Stimulated activated CD8-positive, alpha-beta memory T cell treated with anti-CD3 and anti-CD28 coated beads, Interleukin-15, amount 100 ng/mL, for 48 hours (primary cell): Measurements from ENCODE around the gene COMT.
"Not testable (repeated sequence)": the region's sequence is repeated elsewhere in the genome, so short reads cannot be mapped to it uniquely, and the experiment has no call there.

Experiments used
- DNase-seq, 2 donors: peaks; one replicate each; pipeline ENCODE4 v3.0.0-alpha.2; 2020; ENCODE audit warnings: low read depth in 2 of 2

COMT gene

DNA sequence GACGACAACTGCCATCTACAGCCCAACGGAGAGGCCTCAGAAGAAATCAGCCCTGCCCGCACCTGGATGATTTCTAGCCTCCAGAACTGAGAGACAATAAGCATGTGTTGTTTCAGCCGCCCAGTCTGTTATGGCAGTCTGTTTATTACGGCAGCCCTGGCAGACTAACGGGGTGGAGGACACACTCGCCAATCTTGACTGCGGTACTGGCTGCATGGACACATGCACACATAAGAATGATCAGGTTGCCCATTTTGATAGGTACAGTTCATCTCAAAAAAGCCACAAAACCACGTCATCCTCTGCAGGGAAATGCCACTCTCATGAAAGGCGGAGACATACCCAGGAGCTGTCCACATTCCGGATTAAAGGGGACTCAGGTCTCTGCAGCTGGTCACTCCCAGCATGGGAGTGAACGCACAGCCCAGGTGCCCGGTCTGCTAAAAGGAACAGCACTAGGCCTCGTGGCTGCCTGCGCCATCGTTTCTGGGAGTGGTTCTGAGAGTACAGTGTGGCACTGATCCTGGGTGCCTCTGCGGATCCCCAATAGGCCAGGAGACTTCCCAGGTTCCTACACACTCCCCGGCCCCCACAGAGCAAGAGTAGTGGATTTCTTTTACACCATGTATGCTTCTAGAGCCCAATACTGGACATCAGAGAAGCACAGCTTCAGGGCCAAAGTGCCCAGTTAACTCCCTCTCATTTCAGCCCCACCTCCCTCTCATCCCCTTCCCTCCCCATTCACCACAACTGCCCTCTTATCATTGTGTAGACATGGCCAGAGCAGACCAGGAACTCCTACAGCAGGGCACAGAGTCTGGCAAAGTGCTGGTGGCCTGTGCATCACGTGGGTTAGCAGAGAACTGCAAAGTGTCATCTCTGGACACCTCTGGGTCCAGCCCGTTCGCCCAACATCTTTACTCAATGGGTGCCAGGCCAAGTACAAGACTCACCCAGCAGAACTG is 11.7 kb upstream of the COMT start:
- DNase-seq = no peak

DNA sequence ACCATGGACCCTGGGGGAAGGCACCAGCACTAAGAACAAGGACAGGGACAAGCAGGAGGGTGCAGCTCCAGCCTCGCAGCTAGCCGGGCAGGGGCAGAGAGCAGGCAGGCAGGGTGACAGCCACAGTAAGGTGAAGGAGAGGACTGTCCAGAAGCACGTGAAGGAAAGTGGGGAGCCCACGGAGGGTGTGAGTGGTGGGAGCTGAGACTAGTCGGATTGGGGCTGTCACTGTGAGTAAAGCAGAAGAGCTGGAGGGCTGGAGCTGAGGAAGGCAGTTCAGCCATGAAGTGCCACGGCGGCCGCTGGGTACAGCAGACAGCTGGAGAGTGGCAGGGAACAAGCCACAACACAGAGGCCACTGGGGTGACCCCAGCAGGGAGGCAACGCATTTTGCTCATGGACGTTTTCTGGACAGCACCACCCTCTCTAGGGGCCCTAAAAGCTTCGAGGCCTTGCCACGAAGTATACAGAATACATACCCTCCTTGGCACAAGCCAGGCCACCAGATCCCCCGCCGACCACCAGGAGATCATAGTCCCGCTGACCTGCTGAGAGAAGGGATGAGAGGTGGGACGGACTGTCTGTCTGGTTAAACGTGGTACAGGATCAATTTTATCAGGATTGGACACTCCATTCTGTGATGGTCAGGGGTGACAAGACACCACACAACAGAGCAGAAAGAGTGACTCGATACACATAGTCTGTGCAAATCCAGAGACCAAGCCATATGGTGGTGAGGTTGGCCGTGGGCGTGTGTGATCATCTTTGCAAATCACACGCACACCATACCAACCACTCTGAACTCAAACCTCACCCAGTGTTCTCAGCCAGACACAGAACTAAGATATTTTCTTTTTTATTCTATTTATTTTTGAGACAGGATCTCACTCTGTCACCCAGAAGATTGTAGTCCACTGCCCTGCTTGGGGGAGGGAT is 10.8 kb upstream of the COMT start:
- DNase-seq = no peak

DNA sequence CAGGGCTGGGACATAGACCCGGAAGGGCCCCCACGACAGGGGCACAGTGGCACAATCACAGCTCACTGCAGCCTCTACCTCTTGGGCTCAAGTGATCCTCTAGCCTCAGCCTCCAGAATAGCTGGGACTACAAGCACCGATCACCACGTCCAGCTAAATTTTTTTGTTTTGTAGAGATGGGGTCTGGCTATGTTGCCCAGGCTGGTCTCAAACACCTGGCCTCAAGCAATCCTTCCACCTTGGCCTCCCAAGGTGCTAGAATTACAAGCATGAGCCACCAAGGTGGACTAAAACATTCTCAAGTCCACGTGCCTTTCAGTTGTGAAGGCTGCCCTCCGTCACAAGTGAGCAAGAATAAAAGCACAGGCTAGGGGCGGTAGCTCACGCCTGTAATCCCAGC is 10.1 kb upstream of the COMT start:
- no peak for DNase-seq

DNA sequence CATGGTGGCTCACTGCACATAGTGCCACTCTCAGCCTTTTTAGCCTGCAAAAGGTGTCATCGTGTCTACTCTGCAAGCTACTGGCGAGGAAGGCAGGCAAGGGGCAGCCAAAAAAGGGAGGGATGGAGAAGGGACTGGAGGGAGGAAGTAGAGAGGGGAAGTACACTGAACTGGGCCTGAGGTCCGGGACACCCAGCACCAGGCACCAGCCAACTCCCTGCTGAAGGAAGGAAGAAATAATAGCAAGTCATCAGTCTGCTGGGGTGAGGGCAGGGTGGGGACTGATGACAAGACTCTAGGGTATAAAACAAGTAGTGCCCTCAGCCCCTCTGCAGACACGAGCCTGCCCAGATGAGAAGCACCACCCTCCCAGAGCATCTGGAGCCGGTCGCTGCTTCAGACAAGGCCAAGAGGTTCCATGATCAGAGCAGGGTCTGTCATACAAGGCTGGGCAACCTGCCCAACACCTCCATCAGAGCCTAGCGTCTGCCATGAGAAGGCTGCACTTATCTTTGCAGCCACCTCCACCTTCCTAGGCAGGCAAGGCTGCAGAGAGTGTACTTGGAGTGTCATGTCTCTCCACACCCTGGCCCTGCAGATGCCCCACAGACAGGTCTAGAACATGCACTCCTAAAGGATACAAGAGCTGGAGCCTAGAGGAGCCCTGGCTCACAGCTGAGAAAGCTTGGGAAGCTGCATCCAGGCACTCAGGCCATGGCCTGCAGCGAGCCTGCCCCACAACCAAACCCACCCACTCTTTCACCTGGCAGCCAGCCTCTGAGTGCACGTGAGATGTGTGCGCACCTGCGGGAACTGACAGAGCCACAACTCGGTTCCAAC is 9.0 kb upstream of the COMT start:
- DNase-seq = no peak

DNA sequence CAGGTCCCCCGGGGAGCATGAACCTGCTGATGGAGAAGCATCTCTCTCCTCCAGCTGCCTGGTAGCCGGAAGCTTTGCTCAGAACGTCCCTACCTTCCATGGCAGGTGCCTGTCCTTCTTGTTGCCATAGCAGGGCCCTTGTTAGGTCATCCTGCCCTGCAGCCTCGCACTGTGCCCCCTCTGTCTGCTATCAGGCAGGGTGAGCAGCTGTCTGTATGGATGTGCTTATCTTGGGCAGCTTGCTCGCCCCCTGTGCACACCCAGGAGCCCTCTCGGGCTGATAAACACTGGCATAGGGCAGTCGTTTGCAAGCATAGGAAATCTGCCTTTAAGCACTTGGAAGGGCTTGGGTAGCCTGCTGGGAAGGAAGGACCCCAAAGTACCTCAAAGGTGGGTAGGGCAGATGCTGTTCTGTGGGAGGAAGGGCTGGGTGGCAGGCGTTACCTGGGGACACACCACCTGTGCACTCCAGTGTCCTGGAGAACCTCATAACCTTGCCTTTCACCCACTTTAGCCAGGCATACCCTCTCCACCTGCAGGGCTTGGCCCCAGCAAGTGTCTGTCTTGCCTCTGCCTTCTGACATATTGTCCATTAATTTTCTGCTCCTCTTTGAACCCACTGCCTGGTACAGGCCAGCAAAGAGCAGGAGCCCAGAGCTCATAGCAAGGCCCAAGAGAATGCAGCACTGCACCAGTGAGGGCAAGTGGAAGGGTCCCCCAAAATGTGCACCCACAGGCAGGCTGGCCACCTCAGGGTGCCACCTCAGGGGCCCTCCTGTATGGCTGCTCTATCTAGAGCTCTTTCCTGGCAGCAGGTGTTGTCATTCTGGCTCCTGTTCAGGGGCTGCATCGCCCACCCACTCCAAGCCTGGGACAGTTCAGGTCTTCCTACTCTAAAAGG is 8.0 kb upstream of the COMT start:
- no peak for DNase-seq

DNA sequence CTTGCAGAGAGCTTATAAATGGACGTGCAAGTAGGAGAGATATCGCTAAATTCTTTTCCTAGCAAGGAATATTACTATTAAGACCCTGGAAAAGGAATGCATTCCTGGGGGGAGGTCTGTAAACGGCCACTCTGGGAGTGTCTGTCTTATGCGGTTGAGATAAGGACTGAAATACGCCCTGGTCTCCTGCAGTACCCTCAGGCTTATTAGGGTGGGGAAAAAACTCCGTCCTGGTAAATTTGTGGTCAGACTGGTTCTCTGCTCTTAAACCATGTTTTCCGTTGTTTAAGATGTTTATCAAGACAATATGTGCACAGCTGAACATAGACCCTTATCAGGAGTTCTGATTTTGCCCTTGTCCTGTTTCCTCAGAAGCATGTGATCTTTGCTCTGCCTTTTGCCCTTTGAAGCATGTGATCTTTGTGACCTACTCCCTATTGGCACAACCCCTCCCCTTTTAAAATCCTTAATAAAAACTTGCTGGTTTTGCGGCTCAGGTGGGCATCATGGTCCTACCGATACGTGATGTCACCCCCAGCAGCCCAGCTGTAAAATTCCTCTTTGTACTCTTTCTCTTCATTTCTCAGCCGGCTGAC is 6.4 kb upstream of the COMT start:
- not testable (repeated sequence) for DNase-seq

DNA sequence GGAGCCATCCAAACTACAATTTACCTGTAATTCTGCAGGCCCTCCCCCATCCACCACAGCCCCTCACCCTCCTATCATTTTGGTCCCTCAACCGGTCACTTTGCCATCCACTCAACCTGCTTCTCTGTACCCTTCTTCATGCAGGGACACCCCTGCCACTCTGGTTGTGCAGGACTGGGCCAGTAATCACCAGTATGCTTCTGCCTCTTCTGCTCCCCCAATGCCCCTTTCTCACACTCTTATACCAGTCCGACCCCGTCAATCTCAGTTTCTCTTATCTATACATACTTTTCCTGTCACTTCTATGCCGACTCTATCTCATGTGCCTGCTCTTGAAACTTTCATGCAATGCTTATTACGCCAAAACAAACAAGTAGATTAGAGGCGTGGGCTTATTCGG is 5.1 kb upstream of the COMT start:
- no peak for DNase-seq

DNA sequence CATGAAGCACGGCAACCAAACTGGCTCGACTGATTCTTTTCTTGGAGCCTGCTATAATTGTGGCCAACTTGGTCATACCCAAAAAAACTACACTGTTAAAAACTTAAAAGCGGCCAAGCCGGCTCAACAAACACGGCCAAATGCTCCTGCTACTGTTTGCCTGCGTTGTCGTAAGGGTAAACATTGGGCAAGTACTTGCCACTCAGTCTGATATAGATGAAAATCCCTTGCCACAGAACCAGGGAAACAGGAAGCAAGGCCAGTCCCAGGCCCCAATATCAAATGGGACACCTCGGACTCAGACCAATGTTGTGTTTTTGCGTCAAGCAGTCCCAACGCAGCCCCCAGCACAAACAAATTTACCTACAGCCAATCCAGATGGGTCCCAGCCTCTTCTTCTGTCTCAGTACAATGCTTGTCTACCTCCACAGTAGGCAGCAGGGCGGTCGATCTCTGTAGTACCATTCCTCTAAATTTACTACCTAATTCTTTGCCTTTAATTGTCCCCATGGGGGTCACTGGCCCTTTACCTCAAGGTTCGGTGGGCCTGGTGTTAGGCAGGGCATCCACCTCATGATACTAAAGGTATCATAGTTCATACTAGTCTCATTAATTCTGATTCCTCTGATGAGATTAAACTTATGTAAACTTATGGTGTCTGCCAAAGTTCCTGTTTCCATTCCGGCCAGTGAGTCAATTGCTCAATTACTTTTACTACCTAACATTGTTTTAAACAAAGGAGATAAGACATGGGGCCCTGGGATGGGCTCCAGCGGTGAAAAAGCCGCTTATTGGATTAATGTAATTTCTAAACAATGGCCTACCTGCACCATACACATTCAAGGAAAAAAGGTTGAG is 3.7 kb upstream of the COMT start:
- no peak for DNase-seq

DNA sequence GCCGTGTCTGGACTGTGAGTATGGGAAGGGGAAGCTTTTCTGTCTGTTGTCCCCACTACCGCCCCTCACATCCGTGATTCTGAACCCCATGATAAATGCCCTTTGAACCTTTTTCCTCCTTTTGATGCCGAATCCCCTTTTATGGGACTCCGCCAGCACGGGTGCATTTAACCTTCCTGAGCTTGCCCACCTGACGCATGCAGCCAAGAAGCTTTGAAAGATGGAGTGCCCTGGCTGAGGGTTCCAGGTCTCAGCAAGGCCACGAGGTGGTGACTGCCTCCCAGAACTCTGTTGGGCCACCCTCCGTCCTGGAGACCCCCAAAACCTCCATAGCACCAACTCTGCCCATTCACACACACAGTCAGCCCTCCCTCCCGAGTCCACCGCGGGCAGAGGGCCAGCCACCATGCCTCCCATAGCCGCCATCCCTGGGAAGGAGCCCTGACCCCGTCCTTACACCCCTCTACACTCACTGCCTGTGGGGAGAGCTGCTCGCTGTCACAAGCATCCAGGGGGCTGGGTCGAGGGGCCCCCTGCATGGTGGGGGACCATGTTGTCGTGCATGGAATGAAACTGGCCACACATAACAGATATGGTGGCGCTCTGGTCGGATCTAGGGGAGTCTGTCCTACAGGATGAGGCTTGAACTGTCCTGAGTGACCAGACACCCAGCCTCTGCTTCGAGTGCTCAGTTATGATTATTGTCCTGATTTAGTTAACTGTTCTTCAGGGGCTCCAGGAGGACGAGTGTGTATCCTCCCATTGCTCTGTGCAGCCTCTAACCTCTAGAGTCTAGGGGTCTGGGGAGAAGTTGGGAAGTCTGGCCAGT is 822 bp upstream of the COMT start:
- no peak for DNase-seq

DNA sequence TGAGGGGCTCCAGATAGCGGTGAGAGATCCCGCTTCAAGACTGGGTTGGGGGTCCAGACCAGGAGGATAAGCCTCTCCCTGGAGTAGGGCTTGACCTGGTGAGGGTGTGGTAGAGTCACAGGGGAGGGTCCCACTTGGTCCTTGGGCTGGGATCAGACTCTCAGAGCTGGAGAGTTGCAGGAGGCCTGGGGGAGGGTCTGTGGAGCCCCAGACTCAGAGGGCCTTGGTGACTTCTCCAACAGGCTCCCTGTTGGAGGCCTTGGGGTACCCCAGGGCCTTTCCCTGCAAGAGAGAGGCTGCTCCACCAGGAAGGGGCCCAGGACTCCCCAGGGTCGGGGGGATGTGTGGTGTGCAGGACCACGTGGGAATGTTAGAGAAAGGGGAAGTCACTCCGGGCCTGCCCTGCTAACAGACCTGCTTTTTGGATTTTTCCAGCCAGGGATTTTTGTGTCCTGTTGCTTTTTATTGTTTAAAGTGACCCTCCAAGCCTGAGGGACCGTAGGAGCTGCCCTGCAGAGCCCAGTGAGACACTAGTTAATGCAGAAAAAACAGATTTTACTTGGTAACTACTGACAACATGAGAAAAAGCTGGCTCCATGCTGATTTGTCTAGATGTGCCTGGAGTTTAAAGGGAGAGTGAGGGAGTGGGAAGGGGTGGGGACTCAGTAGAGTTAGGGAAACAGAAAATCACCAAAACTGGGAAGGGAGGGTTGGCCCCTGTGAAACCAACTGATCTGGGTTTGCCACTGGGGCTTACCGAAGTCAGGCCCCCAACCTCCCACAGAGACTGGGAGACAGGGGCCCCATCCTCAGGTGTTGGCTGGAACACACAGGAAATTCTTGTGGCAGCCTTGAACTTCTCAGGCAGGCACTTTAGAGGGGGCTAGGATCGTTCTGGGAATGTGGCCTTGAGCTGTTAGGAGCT is 847 bp downstream of the COMT start:
- no peak for DNase-seq

DNA sequence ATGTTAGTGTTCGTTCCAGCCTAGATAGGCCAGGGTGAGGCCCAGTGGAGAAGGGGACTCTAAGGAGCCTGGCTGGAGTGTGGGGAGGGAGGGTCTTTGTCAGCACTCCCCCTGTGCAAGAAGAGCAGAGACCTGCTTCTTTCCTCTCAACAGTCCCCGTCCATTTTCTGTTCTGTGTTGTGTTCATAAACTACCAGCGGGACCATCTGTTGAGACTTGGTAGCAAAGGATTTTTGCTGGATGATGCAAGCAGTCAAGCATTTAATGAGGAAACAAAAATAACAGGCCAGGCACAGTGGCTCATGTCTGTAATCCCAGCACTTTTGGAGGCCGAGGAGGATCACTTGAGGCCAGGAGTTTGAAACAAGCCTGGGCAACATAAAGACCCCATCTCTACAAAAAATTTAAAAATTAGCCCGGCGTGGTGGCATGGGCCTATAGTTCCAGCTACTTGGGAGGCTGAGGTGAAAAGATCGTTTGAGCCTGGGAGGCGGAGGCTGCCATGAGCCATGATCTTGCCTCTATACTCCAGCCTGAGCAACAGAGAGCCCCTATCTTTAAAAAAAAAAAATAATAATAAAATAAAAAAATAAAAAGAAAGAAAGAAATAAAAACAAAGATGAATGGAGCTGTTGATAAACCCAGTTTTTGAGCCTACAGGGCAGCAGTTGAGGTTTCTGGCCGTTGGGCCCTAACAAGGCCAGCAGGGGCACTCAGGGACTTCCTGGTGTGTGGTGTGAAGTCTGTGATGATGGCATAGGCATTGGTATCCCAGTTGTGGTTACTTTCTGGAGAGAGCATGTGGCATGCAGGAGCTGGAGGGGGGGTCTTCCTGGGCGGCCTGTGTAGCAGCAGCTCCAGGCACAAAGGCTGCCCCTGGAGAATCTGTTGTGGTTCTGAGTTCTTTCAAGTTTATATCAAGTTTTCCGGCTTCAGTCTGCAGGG is 1.8 kb downstream of the COMT start:
- DNase-seq = no peak

DNA sequence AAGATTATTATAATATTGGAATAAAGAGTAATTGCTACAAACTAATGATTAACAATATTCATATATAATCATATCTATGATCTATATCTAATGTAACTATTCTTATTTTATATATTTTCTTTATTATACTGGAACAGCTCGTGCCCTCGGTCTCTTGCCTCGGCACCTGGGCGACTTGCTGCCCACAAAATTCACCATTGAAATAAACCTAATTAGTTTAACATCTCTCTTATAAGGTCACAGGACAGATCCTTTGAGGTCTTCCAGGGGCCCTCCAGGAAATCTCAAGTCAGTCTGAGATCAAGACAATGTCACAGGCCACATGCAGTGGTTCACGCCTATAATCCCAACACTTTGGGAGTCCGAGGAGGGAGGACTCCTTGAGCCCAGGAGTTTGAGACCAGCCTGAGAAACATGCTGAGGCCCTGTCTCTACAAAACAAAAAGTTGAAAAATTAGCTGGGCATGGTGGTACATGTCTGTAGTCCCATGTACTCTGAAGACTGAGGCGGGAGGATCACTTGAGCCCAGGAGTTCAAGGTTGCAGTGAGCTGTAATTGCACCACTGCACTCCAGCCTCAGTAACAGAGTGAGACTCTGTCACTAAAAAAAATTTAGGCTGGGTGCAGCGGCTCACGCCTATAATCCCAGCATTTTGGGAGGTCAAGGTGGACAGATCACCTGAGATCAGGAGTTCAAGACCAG is 6.6 kb downstream of the COMT start:
- DNase-seq = no peak

DNA sequence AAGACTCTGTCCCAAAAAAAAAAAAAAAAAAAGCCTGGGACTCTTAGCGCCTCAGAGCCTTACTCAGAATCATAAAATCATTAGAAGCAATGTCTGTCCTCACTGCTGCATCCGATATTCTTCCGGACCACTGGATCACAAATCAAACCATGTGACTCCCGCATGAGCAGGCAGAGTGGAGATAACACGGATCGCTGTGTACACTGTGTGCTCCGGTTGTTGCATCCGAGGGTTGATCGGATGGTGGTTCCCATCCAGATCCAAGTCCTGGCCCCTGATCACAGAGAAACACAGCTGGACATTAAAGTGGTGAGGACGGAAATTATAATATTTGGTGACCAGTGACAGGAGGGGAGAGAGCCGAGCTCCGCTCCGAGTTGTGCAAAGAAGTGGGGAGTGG is 9.8 kb downstream of the COMT start:
- no peak for DNase-seq

DNA sequence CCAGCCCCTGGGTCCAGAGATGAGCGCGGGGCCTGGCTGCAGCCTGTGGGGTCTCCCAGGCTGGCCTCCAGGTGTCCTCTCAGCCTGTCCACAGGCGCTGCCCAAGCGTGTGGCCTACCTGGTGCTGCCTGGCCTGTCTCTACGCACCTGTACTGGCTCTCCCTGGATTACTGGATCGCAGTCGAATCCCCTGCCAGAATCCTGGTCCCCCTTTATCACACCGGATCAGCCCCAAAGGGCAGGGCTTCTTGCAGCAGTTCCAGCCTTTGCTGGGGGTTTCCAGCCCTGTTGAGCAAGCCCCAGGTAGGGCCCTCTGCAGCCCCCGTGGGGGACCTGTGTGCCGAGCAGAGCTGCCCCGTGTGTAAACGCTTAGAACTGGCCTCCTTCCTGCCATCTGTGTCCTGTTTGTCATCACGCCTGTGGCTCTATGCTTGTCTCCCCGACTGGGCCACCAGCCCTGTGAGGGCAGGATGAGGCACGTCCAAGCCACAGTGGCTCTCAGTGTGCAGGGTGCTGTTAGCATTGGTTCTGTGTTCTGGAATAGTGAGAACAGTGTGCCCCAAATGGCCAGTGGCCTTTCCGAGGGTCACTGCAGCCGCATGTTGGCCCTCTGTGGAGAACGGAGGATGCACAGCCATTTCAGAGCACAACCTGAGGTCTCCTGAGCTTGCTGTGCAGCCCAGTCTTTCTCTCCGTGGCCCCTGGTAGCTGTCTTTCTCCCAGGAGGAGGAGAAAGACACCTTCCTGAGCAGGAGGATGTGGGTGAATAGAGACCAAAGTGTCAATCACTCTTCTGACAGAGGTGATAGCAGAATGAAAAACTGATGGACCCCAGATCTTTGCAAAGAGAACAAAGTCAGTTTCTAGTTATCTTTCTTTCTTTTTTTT is 13.9 kb downstream of the COMT start:
- no peak for DNase-seq

DNA sequence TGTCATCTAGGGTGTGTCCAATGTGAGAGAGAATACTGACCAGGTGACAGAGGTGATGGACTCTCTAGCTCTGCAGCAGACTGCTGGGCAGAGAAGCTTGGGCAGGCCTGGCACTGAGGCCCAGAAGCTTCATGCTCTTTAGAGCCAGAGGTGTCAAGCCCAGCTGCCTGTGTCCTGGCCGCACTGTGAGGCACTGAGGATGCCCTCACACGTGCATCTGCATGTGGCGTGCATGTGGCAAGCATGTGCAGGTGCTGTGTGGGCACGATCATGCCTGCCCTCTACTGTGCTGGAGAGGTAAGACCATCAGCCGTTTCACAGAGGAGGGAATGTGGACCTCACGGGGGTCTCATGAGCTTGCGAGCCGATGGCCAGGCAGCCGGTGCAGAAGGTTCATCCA is 15.9 kb downstream of the COMT start:
- DNase-seq = no peak
